IMR-90 (cell line): ENCODE data around the gene RALGPS2. TPM values are rescaled to one million over a fixed set of nuclear protein-coding genes. Genes with fewer than 3 reads are reported as not detected.

ENCODE experiments used
- ATAC-seq: fragments of 200-7000 bp; cut with Tn5 transposase; 2 replicates; pipeline ENCODE4 v1.9.1; 2020; ENCODE audit warnings: low read depth, mild to moderate bottlenecking, moderate library complexity
- BruUV-seq: library from RNA; stranded (reverse); fragments of 400-500 nt; replicated peaks from 2 replicates; lab custom pipeline; 2021; lab: Mats Ljungman, UMichigan
- CTCF ChIA-PET: fragments of 300-600 bp; formaldehyde crosslinking; extraction: SDS; loops from one replicate; lab custom pipeline; 2021; ENCODE audit warnings: antibody characterized with exemption; lab: Yijun Ruan, JAX
- POLR2A ChIA-PET: fragments of 300-600 bp; sonication (Branson Sonifier 250); formaldehyde crosslinking; loops from one replicate; lab custom pipeline; 2022; ENCODE audit warnings: antibody characterized with exemption; ENCODE audit not compliant: unreplicated experiment; lab: Charles Lee
- DNase-seq: peaks from one replicate; pipeline ENCODE4 v3.0.0; 2013
- H2AFZ ChIP-seq: replicated peaks from 2 replicates; pipeline ENCODE3; 2013; ENCODE audit warnings: low read length, mild to moderate bottlenecking; ENCODE audit not compliant: poor library complexity
- H2AK5ac ChIP-seq: 2 replicates; pipeline ENCODE4 v1.6.1; 2013; ENCODE audit warnings: low read depth, low read length, inconsistent platforms
- H2AK9ac ChIP-seq: replicated peaks from 2 replicates; pipeline ENCODE3; 2013; ENCODE audit warnings: mild to moderate bottlenecking, low read depth, low read length, moderate library complexity; ENCODE audit not compliant: poor library complexity
- H2BK120ac ChIP-seq: 2 replicates; pipeline ENCODE4 v1.6.1; 2013; ENCODE audit warnings: low read depth, low read length, inconsistent platforms
- H2BK15ac ChIP-seq: 3 replicates; pipeline ENCODE4 v1.6.1; 2013; ENCODE audit warnings: low read depth, low read length, inconsistent platforms
- H2BK20ac ChIP-seq: 2 replicates; pipeline ENCODE4 v1.6.1; 2013; ENCODE audit warnings: low read depth, mild to moderate bottlenecking, inconsistent platforms, low read length, moderate library complexity
- H2BK5ac ChIP-seq: 2 replicates; pipeline ENCODE4 v1.6.1; 2013; ENCODE audit warnings: mild to moderate bottlenecking, low read depth, low read length, inconsistent platforms; ENCODE audit not compliant: poor library complexity, severe bottlenecking
- H3K14ac ChIP-seq: replicated peaks from 2 replicates; pipeline ENCODE4 v1.6.1; 2013; ENCODE audit warnings: low read depth, low read length, inconsistent platforms
- H3K18ac ChIP-seq: 2 replicates; pipeline ENCODE4 v1.6.1; 2013; ENCODE audit warnings: low read depth, low read length, control low read depth
- H3K23ac ChIP-seq: 2 replicates; pipeline ENCODE4 v1.6.1; 2013; ENCODE audit warnings: low read depth, low read length, inconsistent platforms
- H3K27ac ChIP-seq: 2 replicates; pipeline ENCODE4 v1.5.1; 2013; ENCODE audit warnings: mild to moderate bottlenecking, control low read depth, low read length; ENCODE audit not compliant: insufficient read depth
- H3K27me3 ChIP-seq: 2 replicates; pipeline ENCODE4 v1.6.1; 2013; ENCODE audit warnings: low read length; ENCODE audit not compliant: control insufficient read depth, insufficient read depth
- H3K36me3 ChIP-seq: 2 replicates; pipeline ENCODE4 v1.6.1; 2013; ENCODE audit warnings: low read length, mixed read lengths; ENCODE audit not compliant: control insufficient read depth, insufficient read depth
- H3K4ac ChIP-seq: 2 replicates; pipeline ENCODE4 v1.6.1; 2013; ENCODE audit warnings: low read depth, low read length, inconsistent platforms
- H3K4me1 ChIP-seq: 2 replicates; pipeline ENCODE4 v1.6.1; 2013; ENCODE audit warnings: low read length, mixed read lengths; ENCODE audit not compliant: control insufficient read depth, insufficient read depth
- H3K4me2 ChIP-seq: 2 replicates; pipeline ENCODE4 v1.6.1; 2013; ENCODE audit warnings: low read depth, mild to moderate bottlenecking, control low read depth, low read length, moderate library complexity
- H3K4me3 ChIP-seq: 2 replicates; pipeline ENCODE4 v1.5.1; 2013; ENCODE audit warnings: low read depth, mild to moderate bottlenecking, control low read depth, low read length, moderate library complexity; ENCODE audit not compliant: insufficient read depth
- H3K56ac ChIP-seq: 2 replicates; pipeline ENCODE4 v1.6.1; 2013; ENCODE audit warnings: low read length, inconsistent platforms; ENCODE audit not compliant: insufficient read depth; ENCODE audit errors: extremely low read depth
- H3K79me1 ChIP-seq, 2 experiments: 2 replicates each; pipeline ENCODE4 v1.6.1; 2013; ENCODE audit warnings: low read length in 2 of 2, inconsistent platforms in 1 of 2, low read depth in 1 of 2
- H3K9ac ChIP-seq: 2 replicates; pipeline ENCODE4 v1.6.1; 2013; ENCODE audit warnings: low read depth, low read length, control low read depth
- H3K9me1 ChIP-seq: 2 replicates; pipeline ENCODE4 v1.6.1; 2013; ENCODE audit warnings: low read length, inconsistent platforms; ENCODE audit not compliant: insufficient read depth
- H3K9me3 ChIP-seq: 2 replicates; pipeline ENCODE4 v1.6.1; 2013; ENCODE audit warnings: low read length; ENCODE audit not compliant: control insufficient read depth, insufficient read depth
- H4K20me1 ChIP-seq: 2 replicates; pipeline ENCODE4 v1.6.1; 2013; ENCODE audit warnings: low read length, inconsistent platforms; ENCODE audit not compliant: insufficient read depth
- H4K5ac ChIP-seq: 2 replicates; pipeline ENCODE4 v1.6.1; 2013; ENCODE audit warnings: mild to moderate bottlenecking, low read depth, low read length, control low read depth
- H4K8ac ChIP-seq, 2 experiments: 2 replicates each; pipeline ENCODE4 v1.6.1; 2013; ENCODE audit warnings: low read depth in 2 of 2, low read length in 2 of 2, control low read depth in 1 of 2, inconsistent platforms in 1 of 2
- H4K91ac ChIP-seq: 2 replicates; pipeline ENCODE4 v1.6.1; 2013; ENCODE audit warnings: low read depth, low read length, inconsistent platforms; ENCODE audit not compliant: insufficient read depth
- BHLHE40 ChIP-seq: fragments of 150-350 bp; IDR thresholded peaks from 2 replicates; pipeline ENCODE4 v1.6.1; 2016; ENCODE audit warnings: mild to moderate bottlenecking, low read depth, low read length
- CEBPB ChIP-seq: IDR thresholded peaks from 2 replicates; pipeline ENCODE4 v1.6.1; 2012; ENCODE audit warnings: low read depth, low read length, improper control_type of control experiment
- FOS ChIP-seq: fragments of 150-350 bp; IDR thresholded peaks from 2 replicates; pipeline ENCODE4 v1.6.1; 2016; ENCODE audit warnings: low read depth, low read length
- NFE2L2 ChIP-seq: fragments of 150-350 bp; IDR thresholded peaks from 2 replicates; pipeline ENCODE4 v1.6.1; 2016; ENCODE audit warnings: low read depth, mild to moderate bottlenecking, low read length
- RAD21 ChIP-seq: IDR thresholded peaks from 2 replicates; pipeline ENCODE4 v1.6.1; 2012; ENCODE audit warnings: low read length, improper control_type of control experiment
- SMC3 ChIP-seq: fragments of 150-350 bp; IDR thresholded peaks from 2 replicates; pipeline ENCODE4 v1.6.1; 2016; ENCODE audit warnings: low read depth, mild to moderate bottlenecking, antibody characterized with exemption, low read length, moderate library complexity
- USF2 ChIP-seq: fragments of 150-350 bp; IDR thresholded peaks from 2 replicates; pipeline ENCODE4 v1.6.1; 2017; ENCODE audit warnings: mild to moderate bottlenecking, antibody characterized with exemption, low read length, low read depth
- WGBS, 2 experiments: methylation state at CpG; one replicate each; pipeline versions ENCODE4 v1.1.5 to v1.1.7; 2013; ENCODE audit warnings: missing lambda C conversion rate in 2 of 2; ENCODE audit not compliant: insufficient read length in 1 of 2; ENCODE audit errors: extremely low coverage in 2 of 2; 5-methylcytosine and 5-hydroxymethylcytosine counted together
- dilution Hi-C: fragments of 300-500 bp; cut with HindIII; formaldehyde crosslinking; loops from one replicate; pipeline ENCODE4 v1.14.3; 2018; ENCODE audit warnings: low sequenced_read_pairs; ENCODE audit not compliant: unreplicated experiment
- in situ Hi-C: fragments of 300-500 bp; cut with MboI; formaldehyde crosslinking; loops from 3 replicates; pipeline ENCODE4 v1.14.3; 2019; ENCODE audit warnings: low sequenced_read_pairs, inconsistent platforms, mixed read lengths
- intact Hi-C: fragments of 100-400 bp; cut with micrococcal nuclease; formaldehyde crosslinking; loops from 2 replicates; pipeline ENCODE4 v1.10.0; 2022
- polyA plus RNA-seq, 3 experiments: library from polyadenylated mRNA; depleted of rRNA; stranded (reverse); fragments of >200 nt; gene quantifications; 2 replicates each; pipeline ENCODE4 v1.2.3, GENCODE V29; 2012; ENCODE audit warnings: low replicate concordance in 1 of 3
- total RNA-seq: library from RNA; depleted of rRNA; stranded (reverse); fragments of >200 nt; gene quantifications from 2 replicates; pipeline ENCODE4 v1.2.3, GENCODE V29; 2012

The RALGPS2 gene
- total and polyA plus RNA-seq, 2 of the 4 experiments (the other 2 are of a cell fraction), result 13.8 to 148 TPM

- dilution Hi-C loops, result no loop called here
- H2AK5ac ChIP-seq, result no peak overlapping the region
- CTCF ChIA-PET, result no interaction called here
- no TSS peak for BruUV-seq
- peaks cover 5% of the 10 kb centered on the region; the same call in 1 of the 2 replicates for H3K4me1 ChIP-seq
- no peak overlapping the region for H3K56ac ChIP-seq
- no peak overlapping the region for H3K4me3 ChIP-seq
- H3K9ac ChIP-seq, result no peak overlapping the region
- H2AK9ac ChIP-seq, result no peak overlapping the region
- H4K91ac ChIP-seq, result no peak overlapping the region
- H3K9me1 ChIP-seq, result peaks cover 6% of the 10 kb centered on the region; the same call in 1 of the 2 replicates
- H3K23ac ChIP-seq, result no peak overlapping the region
- no peak overlapping the region for H3K14ac ChIP-seq
- ATAC-seq, result peak; percentile 51
- no peaks in the 10 kb centered on the region for H4K20me1 ChIP-seq
- no peak overlapping the region for H3K4me2 ChIP-seq
- H4K5ac ChIP-seq, result no peak overlapping the region
- H4K8ac ChIP-seq, result no peak overlapping the region
- H3K27ac ChIP-seq, result no peak overlapping the region; the same call in 1 of the 2 replicates
- H3K9me3 ChIP-seq, result no peaks in the 10 kb centered on the region
- H3K79me1 ChIP-seq, result no peaks in the 10 kb centered on the region
- peak; percentile 32 for DNase-seq
- WGBS, 2 experiments, result 69% methylated on average over 5 of the region's 9 CpGs; no CpG with 5 or more reads in 1 of the 2 experiments
- intact Hi-C loops, result no loop called here
- no peak overlapping the region for H3K18ac ChIP-seq
- H3K27me3 ChIP-seq, result no peaks in the 10 kb centered on the region
- POLR2A ChIA-PET, result no interaction called here
- H3K36me3 ChIP-seq, result 0 out of 2 replicates have a peak, but pooled peaks cover 2% of the 10 kb centered on the region
- in situ Hi-C loops, result no loop called here
- H2BK15ac ChIP-seq, result no peak overlapping the region
- H2BK20ac ChIP-seq, result no peak overlapping the region
- H2AFZ ChIP-seq, result no peak overlapping the region
- H2BK120ac ChIP-seq, result no peak overlapping the region
- no peak overlapping the region for H2BK5ac ChIP-seq
- H3K4ac ChIP-seq, result no peak overlapping the region
- TF ChIP-seq USF2 (no peak), SMC3 (no peak), CEBPB (no peak), NFE2L2 (no peak), FOS (no peak), BHLHE40 (no peak), RAD21 (no peak)
Measured at GRCh38 chr1:178931858-178932551, 207.0 kb downstream of the RALGPS2 start.
